Femur (tissue), 1 donor: Measurements from ENCODE around the gene SCAMP4.
A peak's percentile ranks its signal among the peaks of the same experiment; 100 is the strongest.
"Not testable (repeated sequence)": the region's sequence is repeated elsewhere in the genome, so short reads cannot be mapped to it uniquely, and the experiment has no call there.

Experiments used
- DNase-seq: peaks from one replicate; pipeline ENCODE4 v3.0.0-alpha.2; 2017

SCAMP4 gene

DNA sequence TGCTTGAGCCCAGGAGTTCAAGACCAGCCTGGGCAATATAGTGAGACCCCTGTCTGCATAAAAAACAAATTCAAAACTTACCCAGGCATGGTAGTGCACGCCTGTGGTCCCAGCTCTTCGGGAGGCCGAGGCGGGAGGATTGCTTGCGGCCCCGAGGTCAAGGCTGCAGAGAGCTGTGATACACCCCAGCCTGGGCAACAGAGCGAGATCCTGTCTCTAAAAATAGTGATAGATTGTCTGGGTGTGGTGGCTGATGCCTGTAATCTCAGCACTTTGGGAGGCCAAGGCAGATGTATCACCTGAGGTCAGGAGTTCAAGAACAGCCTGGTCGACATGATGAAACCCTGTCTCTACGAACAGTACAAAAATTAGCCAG, 37.9 kb upstream of the SCAMP4 start:
- DNase-seq: no peak

DNA sequence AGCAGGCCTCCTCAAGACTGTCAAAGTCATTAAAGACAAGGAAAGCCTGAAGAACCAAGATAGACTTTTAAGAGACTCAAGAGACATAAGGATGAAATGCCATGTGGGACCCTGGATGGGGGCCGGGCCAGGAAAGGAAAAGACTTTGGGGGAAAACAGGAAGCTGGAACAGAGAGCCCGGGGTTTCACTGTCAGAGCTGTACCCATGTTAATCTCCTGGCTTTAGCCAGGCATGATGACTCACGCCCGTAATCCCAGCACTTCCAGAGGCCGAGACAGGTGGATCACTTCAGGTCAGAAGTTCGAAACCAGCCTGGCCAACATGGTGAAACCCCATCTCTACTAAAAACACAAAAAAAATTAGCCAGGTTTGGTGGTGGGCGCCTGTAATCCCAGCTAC, 36.2 kb upstream of the SCAMP4 start:
- no peak for DNase-seq

GRCh38 chr19:1871140-1871597, 34.0 kb upstream of the SCAMP4 start:
- no peak for DNase-seq

DNA sequence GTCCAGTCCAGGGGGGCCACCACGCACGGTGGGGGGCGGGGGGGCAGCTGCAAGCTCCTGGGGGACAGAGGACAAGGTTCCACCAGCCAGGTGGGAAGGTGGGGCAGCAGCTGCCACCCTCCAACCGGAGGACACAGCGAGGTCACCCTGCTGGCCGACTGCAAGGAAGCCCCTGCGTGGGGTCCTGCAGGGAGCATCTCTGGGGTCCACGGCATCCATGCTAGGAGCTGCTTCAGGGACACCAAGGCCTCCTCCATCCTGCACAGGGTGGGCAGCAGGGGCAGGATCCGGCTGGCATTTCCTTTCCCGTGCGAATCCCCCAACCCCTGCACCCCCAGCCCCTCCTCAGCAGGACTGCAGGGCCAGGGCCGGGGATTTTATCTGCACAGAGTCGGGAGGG, 33.6 kb upstream of the SCAMP4 start:
- no peak for DNase-seq

DNA sequence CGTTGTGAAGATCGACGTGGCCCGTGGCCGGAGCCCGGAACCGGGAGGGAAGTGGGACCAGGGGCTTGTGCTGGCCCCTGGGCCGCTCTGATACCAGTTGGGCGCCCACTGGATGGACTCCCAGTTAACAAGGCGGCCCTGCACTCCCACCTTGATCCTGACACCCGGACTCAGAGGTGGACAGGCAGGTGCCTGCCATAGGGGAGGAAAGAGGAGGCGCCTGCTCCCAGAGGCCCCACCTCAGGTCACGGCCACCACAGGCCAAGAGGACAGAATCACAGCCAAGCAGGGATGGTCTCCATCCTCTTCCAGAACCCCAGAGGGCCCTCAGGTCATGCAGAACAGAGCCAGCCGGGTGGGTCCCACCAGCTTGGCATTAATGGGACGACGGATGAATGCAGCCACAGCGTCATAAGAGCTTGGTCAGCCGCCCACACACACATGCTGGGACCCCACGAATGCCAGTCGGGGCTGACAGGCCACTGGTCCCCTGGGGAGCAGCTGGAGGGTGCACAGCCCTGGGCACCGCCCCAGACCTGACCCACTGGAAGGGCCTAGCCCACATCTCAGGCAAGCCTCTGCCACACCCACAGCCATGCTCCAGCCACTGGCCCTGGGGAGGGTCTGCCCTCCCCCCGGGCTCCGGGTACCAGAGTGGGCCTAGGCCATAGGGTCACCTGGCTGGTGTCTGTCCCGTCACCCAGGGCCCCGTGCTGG, 32.2 kb upstream of the SCAMP4 start:
- no peak for DNase-seq

DNA sequence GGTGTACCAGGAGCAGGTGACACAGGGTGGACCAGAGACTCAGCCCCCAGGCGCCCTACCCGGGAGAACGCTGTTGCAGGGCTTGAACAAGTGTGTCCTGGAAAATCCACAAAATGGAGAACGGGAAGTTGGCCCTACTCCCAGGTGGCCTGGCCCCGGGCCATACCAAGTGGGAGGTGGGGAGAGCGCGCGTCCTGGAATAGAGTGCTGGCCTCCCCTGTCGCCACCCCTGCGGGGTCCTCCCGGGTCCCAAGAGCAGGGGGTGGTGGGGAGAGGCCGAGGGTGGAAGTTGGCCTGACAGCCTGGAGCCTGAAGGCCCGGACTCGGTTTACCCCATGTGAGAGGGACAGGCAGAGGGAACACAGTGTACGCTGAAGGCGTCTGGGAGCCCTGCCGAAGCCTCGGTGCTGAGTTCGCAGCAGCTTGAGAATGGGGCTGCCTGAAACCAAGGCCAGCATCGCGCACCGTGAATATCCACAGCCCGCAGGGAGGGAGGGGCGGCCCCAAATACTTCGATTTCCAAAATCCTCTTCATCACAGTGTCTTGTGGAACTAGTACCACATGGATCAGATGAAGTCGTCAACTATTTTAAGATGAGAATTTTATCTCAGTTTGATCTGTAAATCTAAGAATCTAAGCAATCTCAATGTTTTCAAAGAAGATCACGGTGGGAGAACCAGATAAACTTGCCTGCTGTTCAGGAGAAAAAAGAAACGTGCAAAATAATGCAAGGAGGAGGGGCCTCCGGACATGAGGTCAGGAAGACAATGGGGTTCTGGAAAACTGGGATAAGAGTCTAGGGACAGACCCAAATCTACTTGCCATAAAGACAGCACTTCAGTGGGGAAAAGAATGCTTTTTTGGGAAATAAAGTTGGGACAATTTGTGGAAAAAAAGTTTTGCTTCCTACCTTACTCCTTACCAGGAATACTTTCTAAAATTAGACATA, 31.4 kb upstream of the SCAMP4 start:
- peak; percentile 37 for DNase-seq

DNA sequence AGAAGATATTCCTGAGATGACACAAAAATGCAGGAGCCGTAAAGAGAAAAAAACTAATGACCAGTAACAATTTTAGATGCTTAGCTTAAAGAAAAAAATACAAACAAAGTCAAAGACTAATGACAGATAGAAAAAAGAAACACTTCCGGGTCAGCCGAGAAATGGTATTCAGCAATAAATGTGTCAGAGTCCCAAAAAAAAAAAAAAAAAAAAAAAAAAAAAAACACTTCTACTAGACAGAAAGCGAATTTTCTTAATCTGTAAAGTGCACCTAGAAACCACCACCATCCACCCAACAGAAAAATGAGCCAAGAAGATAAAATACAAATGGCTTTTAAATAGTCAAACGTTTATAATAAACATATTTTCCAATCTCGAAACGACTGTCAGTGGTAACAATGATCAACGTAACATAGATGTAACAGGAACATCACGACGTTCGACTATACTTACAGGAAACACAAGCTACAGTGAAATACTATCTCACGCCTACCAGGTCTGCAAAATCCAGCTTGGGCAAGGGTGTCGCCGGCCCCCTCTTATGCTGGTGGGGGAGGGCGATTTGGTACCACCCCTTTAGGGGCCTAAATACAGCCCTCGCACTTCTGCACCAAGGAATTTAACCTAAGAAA, 30.5 kb upstream of the SCAMP4 start:
- DNase-seq: no peak

DNA sequence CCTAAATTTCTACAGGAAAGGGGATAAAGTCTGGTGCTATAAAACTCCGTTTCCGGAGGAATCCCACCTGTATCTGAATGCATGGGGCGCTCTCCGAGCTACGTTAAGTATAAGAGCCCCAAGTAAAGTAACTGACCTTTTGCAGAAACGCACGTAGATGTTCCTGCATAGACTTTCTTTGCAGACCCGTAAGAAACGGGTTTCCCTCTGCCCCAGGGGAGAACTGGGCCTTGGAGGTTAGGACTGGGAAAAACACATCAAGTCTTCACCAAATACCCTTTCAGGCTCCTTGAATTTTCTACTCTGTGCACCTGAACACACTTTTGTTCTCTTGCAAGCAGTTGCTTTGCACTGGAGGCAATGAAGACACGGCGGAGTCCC, 29.9 kb upstream of the SCAMP4 start:
- DNase-seq: not testable (repeated sequence)

DNA sequence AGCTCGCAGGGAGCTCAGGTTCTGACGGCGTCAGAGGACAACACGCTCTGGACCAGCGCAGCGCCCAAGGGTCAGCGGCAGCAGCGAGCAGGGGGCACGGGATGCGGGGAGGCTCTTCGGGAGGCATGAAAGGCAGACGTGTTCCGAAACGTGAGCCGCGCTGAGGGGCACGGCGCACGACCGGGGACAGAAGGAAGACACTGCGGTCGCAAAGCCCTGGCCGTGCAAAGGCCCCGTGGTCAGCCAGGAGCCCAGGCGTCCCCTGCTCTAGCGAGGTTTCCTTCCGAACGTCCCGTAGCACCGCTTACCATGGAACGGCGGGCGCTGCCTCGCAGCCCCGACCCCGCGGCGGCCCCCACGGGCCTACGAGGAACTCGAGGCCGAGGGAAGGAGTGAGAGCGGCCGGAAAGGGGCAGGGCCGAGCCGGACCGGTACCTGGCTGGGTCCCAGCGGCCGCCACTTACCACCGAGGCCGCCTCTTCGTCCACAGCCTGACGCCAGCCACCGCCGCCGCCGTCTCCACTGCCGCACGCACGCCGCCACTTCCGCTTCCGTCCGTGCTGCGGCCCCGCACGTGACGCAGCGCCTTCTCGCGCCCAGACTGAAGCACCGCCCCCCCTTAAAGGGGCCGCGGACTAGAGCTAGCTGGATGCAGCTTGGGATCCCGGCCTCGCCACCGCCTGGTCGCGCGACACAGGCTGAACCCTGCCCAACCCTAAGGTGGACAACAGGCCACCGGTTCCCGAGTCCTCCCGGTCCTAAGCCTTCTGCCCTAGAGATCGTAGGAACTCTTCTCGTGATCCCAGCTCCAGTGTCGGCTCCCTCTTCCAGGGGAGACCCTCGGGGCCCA, 29.3 kb upstream of the SCAMP4 start:
- DNase-seq: peak; percentile 94

DNA sequence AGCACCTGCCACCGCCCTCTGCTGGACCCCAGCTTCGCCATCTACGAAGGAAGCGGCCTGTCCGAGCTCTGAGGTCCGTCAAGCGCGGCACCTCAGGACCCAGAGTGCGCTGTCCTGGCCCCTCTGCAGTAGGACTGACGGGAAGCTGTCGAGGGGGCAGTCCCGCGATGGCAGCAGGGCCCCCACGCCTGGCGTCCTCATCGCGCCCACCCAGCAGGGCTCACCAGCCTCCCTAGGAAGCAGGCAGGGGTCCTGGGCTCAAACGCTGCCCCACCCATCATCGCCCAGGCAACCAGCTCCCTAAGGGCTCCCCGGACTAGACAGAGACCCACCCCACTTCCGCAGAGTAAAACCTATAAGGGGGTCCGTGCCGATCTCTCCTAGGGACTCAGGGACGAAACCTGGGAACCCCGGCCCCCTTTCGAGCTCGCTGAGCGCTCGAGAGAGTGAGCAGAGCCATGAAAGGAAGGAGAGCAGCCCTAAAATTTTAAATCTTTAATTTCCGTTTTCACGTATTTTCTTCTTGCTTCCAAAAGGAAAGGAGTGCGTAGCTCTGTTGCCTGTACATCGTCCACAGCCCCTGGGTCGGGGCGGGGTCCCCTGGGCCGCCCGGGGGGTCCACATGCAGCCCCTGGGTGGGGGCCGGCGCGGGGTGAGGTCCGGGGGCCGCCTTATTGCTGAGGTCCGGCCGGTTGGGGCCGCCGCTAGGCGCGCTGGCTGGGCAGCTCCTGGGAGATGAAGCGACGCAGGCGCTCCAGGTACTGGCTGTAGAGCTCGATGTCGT, 28.5 kb upstream of the SCAMP4 start:
- DNase-seq: peak; percentile 52

- DNase-seq: not testable (repeated sequence)
Observed at GRCh38 chr19:1877280-1877660, 27.9 kb upstream of the SCAMP4 start.

DNA sequence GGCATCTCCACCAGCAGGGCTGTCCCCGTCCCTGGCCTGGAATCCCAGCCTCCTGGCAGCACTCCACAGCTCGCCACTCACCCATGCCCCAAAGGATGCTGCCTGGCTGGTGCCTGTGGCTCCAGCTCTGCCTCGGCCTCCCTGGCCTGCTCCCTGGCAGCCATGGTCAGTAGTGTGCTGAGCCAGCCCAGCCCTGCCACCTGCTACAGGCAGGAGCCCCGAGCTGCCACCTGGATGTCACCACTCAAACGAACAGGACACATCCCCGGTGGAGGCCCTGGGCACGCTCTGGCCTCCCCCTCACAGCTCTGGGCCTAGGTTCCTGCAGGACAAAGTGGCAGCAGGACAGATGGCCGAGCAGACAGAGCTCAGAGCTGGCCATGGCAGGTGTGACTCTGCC, 26.6 kb upstream of the SCAMP4 start:
- DNase-seq: not testable (repeated sequence)

DNA sequence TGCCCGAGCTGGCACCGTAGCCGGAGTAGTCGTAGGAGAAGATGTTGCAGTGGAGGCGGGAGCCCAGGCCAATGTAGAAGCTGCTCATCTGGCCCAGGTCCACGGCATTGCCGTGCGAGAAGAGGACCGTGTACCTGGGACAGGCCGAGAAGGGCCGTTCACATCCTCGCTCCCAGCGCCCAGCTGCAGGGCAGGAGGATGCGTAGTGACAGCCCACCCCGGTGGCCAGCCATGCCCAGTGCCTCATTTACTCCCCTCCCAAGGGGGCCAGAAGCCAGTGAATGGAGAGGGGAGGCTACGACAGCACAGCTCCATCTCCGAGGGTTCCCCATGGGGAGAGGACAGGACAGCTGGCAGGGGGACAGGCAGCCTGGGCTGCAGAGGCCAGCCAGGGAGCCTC, 25.2 kb upstream of the SCAMP4 start:
- DNase-seq: not testable (repeated sequence)

DNA sequence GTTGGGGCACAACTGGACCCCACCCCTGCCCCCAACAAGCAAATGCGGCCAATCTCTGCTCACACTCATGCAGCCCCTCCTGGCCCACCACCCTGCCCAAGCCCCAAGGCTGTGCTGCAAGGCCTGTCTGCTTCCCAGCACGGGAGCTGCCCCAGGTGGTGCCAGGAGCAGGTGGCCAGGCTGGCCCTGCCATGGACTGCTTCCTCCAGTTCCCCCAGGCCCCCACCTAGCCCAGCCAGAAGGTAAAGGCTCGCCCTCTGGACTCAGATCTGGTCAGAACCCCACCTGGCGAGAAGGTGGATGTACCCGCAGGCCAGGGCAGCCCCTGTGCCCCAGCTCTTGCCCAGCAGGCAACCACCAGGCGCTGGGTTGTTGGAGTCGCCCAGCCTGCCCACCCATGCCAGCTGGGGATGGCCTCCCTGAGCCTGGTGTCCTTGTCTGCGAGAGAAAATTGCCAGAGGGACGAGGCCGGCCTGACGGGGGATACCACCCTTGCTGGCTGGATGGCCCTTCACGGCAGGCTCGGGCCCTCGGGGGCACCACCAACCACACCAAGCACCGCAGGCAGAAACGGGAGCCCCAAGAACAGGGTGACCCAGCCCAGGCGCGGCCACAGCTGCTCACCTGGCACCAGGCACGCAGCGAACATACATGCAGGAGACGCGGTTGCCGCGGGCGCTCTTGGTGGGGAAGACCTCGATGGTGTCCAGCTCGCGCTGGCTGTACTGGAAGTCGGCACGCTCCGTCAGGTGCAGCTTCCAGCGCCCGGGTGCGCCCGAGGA, 24.4 kb upstream of the SCAMP4 start:
- DNase-seq: no peak

DNA sequence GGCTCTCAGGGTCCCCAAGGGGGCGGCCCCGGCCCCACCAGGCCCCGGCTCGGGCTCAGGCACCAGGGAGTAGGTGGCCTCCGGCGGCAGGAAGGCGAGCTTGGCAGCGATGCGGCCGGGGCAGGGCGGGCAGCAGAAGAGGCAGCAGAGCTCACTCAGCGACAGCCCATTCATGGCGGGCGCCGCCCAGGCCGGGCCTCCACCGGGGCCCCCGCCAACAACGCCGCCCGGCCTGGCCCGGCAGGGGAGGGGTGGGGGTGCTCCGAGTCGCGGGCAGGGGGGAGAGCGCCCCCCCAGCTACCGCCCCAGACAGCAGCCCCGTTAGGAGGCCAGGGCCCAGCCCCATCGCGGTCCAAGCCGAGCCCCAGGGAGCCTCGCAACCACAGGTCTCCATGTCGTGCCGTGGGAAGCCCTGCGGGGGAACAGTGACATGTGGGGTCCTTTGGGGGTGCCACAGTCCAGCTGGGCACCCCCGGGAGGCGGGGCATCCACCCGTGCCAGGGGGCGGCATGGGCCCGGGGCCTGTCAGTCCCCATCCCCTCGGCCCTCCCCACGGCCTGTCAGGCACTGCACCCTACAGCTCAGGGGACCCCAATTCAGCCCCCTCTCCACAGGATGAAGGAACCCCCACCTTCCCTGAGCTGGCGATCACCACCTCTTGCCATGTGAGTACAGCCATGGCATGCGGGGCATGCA, 23.7 kb upstream of the SCAMP4 start:
- DNase-seq: not testable (repeated sequence)

DNA sequence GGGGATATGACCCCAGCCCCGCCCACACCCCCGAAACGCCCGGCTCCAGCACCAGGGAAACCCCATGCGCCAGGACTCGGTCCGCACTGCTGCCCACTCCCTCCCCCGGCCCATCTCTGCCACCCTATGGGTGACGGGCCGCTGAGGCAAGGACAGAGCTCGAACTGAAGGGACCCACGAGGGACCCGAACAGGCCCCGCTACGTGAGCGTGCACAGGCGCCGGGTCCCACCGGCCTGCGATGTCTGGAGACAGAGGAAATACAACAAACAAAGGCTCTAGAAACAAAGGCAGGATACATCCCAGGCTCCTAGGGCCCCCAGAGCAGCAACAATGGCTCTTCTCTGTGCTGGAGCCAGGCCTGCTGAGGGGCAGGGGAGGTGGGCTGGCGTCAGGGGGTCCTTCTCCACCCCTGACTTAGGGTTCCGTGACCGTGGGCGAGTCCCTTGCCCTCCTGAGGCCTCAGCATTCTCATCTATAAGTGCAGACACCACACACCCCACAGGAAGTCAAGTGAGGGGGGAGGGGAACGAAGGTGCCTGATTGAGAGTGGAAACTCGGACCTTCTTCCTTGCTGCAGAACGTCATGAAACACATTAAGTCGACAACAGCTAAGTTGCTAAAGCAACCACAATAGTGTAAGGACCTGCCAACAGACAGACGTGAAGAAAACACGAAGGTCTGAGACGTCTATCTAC, 23.0 kb upstream of the SCAMP4 start:
- DNase-seq: peak; percentile 40

- no peak for DNase-seq
Observed at GRCh38 chr19:1882786-1883692, 22.2 kb upstream of the SCAMP4 start.

- no peak for DNase-seq
Observed at GRCh38 chr19:1883784-1884183, 21.4 kb upstream of the SCAMP4 start.
